ENCODE measurements around the gene ENTPD6.
"Not testable (repeated sequence)": the region's sequence is repeated elsewhere in the genome, so short reads cannot be mapped to it uniquely, and the experiment has no call there.

Gene ENTPD6

DNA sequence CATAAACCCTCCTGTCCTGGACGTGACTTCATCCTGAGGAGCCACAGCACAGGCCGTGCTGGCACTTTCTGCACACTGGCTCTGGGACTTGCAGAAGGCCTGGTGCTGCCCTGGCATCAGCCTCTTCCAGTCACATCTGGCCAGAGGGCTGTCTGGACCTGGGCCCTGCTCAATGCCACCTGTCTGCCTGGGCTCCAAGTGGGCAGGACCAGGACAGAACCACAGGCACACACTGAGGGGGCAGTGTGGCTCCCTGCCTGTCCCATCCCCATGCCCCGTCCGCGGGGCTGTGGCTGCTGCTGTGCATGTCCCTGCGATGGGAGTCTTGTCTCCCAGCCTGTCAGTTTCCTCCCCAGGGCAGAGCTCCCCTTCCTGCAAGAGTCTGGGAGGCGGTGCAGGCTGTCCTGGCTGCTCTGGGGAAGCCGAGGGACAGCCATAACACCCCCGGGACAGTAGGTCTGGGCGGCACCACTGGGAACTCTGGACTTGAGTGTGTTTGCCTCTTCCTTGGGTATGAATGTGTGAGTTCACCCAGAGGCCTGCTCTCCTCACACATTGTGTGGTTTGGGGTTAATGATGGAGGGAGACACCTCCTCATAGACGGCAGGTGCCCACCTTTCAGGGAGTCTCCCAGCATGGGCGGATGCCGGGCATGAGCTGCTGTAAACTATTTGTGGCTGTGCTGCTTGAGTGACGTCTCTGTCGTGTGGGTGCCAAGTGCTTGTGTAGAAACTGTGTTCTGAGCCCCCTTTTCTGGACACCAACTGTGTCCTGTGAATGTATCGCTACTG, 30.3 kb downstream of the ENTPD6 start:
- DNase-seq = no peak

GRCh38 chr20:25226433-25227316, 31.2 kb downstream of the ENTPD6 start:
- DNase-seq = no peak

GRCh38 chr20:25227317-25227831, 31.9 kb downstream of the ENTPD6 start:
- DNase-seq = no peak

- no peak for DNase-seq
Observed at GRCh38 chr20:25229486-25230165, 34.1 kb downstream of the ENTPD6 start.

DNA sequence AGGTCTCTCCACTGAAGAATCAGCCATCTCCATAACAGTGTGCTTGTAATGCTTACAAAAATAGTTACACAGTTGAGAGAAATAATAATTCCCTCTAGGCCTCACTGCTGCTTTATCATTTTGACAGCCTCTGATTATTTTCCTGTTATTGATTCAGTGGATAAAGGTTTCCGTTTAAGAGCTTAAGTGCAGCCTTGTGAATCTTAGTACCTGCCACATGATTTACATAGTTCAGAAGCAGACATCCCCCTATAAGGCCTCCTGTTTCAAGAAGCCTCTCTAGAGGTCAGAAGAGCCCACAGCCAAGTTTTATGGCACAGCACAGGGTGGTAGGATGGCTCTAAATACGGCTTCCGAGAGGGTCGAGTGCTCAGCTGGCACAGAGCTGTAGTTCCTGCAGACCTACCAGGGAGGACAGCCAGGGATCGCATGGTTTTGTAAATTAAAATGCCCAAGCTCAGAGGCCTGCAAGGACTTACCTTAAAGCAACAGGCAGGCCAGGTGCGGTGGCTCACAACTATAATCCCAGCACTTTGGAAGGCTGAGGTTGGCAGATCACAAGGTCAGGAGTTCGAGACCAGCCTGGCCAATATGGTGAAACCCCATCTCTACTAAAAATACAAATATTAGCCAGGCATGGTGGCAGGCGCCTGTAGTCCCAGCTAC, 34.8 kb downstream of the ENTPD6 start:
- no peak for DNase-seq

DNA sequence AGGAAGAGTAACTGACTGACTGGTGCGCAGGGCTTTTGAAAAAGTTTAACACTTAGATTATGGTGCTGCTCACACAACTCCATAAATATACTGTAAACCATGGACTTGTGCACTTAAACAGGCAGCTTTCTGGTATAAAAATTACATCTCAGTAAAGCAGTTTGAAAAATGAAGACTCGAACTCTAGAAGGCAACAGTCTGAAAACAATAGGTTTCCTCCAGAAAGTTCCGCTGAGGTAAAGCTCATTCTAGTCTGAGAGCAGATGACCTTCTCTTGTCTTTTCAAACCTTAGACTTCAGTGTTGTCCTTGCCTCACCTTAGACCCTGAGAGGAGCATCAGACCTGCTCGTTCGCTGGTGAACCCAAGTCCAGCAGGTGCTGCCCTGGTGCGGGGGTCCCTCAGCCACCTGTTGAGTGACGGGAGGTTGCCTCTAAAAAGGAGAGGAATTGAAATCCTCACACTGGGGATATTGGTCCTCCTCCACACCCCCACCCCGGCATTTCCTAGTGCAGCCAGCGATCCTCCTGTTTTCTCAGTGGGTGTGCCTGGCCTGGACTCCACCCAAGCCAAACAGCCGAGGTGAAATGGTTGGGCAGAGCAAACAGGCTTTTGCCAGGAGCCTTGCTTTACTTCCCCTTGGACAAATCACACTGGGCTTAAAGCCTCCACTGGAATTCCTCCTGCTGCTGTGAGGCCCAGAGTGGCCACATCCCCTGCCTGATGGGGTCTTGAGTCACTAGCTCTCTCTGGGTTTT, 37.7 kb downstream of the ENTPD6 start:
- no peak for DNase-seq

DNA sequence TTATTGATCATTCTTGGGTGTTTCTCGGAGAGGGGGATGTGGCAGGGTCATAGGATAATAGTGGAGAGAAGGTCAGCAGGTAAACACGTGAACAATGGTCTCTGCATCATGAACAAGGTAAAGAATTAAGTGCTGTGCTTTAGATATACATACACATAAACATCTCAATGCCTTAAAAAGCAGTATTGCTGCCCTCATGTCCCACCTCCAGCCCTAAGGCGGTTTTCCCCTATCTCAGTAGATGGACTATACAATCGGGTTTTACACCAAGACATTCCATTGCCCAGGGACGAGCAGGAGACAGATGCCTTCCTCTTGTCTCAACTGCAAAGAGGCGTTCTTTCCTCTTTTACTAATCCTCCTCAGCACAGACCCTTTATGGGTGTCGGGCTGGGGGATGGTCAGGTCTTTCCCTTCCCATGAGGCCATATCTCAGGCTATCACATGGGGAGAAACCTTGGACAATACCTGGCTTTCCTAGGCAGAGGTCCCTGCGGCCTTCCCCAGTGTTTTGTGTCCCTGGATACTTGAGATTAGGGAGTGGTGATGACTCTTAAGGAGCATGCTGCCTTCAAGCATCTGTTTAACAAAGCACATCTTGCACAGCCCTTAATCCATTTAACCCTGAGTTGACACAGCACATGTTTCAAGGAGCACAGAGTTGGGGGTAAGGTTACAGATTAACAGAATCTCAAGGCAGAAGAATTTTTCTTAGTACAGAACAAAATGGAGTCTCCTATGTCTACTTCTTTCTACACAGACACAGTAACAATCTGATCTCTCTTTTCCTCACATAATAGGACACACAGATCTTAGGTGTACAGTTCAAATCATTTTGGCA, 38.7 kb downstream of the ENTPD6 start:
- DNase-seq = not testable (repeated sequence)

GRCh38 chr20:25236450-25237304, 41.2 kb downstream of the ENTPD6 start:
- DNase-seq = no peak

- no peak for DNase-seq
Observed at GRCh38 chr20:25237610-25238318, 42.3 kb downstream of the ENTPD6 start.

DNA sequence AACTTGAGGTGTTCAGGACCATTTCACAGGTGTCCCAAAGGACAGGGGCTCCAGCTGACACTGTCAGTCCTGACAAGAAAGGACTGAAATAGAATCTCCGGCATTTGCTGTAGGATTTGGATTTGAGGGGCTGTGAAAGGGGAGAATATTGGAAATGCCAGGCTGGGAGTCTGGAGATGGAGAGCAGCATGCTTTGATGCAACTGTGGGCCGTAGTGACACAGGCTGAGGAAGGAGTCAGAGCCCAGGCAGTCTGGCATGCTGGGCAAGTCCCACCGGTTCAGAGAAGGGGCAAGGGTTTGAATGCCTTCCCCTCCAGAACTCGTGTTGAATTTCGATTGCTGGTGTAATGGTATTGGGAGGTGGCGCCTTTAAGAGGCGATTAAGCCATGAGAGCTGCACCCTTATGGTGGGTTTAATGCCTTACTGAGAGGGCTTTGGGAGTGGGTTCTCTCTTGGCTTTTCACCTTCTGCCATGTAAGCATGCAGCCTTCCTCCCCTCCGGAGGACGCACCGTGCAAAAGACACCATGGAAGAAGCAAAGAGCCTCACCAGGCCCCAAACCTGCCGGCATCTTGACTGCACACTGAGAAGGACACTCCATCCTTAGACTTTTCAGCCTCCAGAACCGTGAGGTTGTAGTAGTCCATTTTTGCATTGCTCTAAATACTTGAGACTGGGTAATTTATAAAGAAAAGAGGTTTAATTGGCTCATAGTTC, 43.0 kb downstream of the ENTPD6 start:
- DNase-seq = no peak

- DNase-seq = no peak
Observed at GRCh38 chr20:25239387-25240370, 44.2 kb downstream of the ENTPD6 start.

DNA sequence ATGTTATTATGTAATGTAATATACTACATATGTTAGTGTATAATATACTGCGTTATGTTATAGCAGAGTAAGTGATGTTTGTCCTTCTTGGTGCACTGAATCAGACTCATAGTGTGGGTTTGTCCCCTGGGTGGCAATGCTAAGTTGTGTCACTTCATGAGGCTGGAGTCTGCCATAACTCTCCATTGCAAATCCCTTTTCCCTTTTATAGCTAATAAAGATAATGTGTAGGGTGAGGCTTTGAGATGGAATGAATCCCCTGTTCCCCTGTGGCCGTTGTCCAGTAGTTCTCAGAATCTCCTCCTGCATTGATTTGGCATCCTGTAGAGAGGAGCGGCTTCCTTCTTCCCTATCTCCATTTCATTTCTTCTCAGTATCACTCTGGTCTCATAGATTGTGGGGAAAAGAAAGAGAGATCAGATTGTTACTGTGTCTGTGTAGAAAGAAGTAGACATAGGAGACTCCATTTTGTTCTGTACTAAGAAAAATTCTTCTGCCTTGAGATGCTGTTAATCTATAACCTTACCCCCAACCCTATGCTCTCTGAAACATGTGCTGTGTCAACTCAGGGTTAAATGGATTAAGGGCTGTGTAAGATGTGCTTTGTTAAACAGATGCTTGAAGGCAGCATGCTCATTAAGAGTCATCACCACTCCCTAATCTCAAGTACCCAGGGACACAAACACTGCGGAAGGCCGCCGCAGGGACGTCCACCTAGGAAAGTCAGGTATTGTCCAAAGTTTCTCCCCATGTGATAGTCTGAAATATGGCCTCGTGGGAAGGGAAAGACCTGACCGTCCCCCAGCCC, 45.5 kb downstream of the ENTPD6 start:
- DNase-seq = not testable (repeated sequence)

DNA sequence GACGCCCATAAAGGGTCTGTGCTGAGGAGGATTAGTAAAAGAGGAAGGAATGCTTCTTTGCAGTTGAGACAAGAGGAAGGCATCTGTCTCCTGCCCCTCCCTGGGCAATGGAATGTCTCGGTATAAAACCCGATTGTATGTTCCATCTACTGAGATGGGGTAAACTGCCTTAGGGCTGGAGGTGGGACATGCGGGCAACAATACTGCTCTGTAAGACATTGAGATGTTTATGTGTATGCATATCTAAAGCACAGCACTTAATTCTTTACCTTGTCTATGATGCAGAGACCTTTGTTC, 46.1 kb downstream of the ENTPD6 start:
- DNase-seq = not testable (repeated sequence)

DNA sequence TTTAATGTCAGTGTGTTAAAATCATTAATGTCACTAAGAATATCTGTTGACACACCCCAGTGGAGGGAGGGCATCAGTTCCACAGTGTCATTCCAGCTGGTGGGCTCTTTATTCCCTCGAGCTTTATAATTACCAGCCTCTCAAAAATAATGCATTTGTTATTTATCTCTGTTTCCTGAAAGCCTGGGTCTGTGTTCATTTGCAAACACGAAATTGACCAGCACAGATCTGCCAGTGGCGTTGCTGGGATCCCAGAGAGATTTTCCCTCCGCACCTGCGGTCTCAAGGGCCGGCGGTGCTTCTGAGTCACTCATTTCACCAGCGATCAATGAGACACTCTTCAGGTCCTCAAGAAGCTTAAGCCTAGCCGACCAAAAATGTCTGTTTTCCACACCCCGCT, 46.7 kb downstream of the ENTPD6 start:
- DNase-seq = no peak

GRCh38 chr20:25243416-25243979, 48.0 kb downstream of the ENTPD6 start:
- DNase-seq = no peak

DNA sequence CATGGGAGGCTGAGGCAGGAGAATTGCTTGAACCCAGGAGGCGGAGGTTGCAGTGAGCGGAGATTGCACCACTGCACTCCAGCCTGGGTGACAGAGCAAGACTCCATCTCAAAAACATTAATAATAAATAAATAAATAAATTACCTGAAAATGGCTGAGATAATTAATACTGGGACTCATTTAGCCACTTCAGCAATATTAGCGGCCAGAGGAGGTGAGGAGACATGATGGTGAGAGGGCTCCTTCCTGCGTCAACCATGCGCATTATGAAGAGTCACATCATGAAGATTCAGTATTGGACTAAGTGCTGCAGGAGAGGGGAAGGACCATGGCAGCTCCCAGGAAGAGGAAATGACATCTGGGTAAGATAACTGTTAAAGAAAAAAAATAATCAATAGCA, 49.5 kb downstream of the ENTPD6 start:
- no peak for DNase-seq

All from NCI-H187 treated with DMSO at 0.1 percent for 48 hours (cell line).